Osteoblast (primary cell): Measurements from ENCODE around the gene ZDHHC8. TPM values are rescaled to one million over a fixed set of nuclear protein-coding genes. Genes with fewer than 3 reads are reported as not detected.

ENCODE experiments used
- DNase-seq: peaks from one replicate; pipeline ENCODE4 v3.0.0; 2011; ENCODE audit warnings: low spot score, mixed read lengths; ENCODE audit not compliant: insufficient read length; ENCODE audit errors: missing footprints
- H2AFZ ChIP-seq: 2 replicates; pipeline ENCODE4 v1.6.0; 2011; ENCODE audit warnings: mild to moderate bottlenecking, low read length
- H3K27ac ChIP-seq: 2 replicates; pipeline ENCODE4 v1.5.1; 2011; ENCODE audit warnings: mild to moderate bottlenecking, low read depth, low read length, moderate library complexity
- H3K27me3 ChIP-seq: 2 replicates; pipeline ENCODE4 v1.6.0; 2012; ENCODE audit warnings: mild to moderate bottlenecking, control low read depth, inconsistent platforms, low read length, moderate library complexity; ENCODE audit not compliant: insufficient read depth
- H3K36me3 ChIP-seq: 2 replicates; pipeline ENCODE4 v1.5.1; 2011; ENCODE audit warnings: mild to moderate bottlenecking, low read length, control low read depth, moderate library complexity; ENCODE audit not compliant: insufficient read depth
- H3K4me1 ChIP-seq: 2 replicates; pipeline ENCODE4 v1.5.1; 2011; ENCODE audit warnings: mild to moderate bottlenecking, low read length, control low read depth, moderate library complexity; ENCODE audit not compliant: insufficient read depth
- H3K4me2 ChIP-seq: 2 replicates; pipeline ENCODE4 v1.6.0; 2011; ENCODE audit warnings: mild to moderate bottlenecking, low read length; ENCODE audit not compliant: insufficient read depth
- H3K4me3 ChIP-seq: fragments of 200-600 bp; sonication (generic); 3 replicates; pipeline ENCODE4 v1.5.1; 2012; ENCODE audit warnings: mild to moderate bottlenecking, low read length, inconsistent platforms; ENCODE audit not compliant: insufficient read depth
- H3K79me2 ChIP-seq: 2 replicates; pipeline ENCODE4 v1.6.0; 2012; ENCODE audit warnings: mild to moderate bottlenecking, low read length, control low read depth, inconsistent platforms; ENCODE audit not compliant: insufficient read depth
- H3K9me3 ChIP-seq: 2 replicates; pipeline ENCODE4 v1.5.1; 2011; ENCODE audit warnings: low read depth, low read length, control low read depth
- H4K20me1 ChIP-seq: 2 replicates; pipeline ENCODE4 v1.6.0; 2012; ENCODE audit warnings: mild to moderate bottlenecking, low read length, control low read depth; ENCODE audit not compliant: insufficient read depth
- total RNA-seq: library from RNA; depleted of rRNA; stranded (reverse); fragments of >200 nt; gene quantifications from 2 replicates; pipeline ENCODE4 v1.2.3, GENCODE V29; 2012
- TF ChIP-seq, protein P1 (sequence below): IDR thresholded peaks from 2 replicates; pipeline ENCODE4 v1.5.1; 2011; ENCODE audit warnings: mild to moderate bottlenecking, low read depth, low read length, moderate library complexity; ENCODE audit errors: extremely low read depth

The ZDHHC8 gene
- total RNA-seq, 1 donor: 9.8 TPM

DNA sequence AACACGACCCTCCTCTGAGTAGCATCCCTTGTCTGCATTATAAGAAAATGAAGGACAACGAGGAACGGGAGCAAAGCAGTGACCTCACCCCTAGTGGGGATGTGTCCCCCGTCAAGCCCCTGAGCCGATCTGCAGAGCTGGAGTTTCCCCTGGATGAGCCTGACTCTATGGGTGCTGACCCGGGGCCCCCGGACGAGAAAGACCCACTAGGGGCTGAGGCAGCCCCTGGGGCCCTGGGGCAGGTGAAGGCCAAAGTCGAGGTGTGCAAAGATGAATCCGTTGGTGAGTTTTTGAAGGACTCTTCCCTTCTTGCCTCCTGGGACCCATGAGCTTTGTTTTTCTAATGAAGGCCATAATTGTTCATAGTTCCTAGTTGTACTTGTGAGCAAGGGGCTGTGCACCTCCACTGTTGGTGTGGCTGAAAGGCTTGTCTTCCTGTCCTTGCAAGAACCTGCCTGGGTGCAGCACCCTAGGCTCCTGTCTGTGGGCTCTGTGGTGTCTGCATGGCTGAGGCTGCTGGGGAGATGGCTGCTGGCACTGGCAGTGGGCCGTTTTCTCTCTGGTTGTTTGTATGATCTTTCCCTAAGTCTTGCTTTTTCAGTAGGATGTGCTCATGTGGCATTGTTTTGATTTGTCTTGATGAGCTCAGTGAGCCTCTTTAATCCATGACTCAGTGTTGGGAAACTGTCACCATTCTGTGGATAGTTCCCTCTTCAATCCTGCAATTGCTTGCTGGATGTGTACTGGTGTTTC is 41.5 kb upstream of the ZDHHC8 start:
- peaks cover 8% of the 10 kb centered on the region for H3K4me1 ChIP-seq
- H3K27ac ChIP-seq: peak overlapping the region; percentile 3
- no peak overlapping the region for H2AFZ ChIP-seq
- no peaks in the 10 kb centered on the region for H3K27me3 ChIP-seq
- no peak overlapping the region for H3K4me3 ChIP-seq
- peaks cover 85% of the 10 kb centered on the region for H3K79me2 ChIP-seq
- no peak overlapping the region for H3K4me2 ChIP-seq
- H4K20me1 ChIP-seq: peaks cover 30% of the 10 kb centered on the region
- H3K36me3 ChIP-seq: peaks cover 94% of the 10 kb centered on the region
- peak; percentile 98 for DNase-seq
- TF ChIP-seq, protein P1, sequence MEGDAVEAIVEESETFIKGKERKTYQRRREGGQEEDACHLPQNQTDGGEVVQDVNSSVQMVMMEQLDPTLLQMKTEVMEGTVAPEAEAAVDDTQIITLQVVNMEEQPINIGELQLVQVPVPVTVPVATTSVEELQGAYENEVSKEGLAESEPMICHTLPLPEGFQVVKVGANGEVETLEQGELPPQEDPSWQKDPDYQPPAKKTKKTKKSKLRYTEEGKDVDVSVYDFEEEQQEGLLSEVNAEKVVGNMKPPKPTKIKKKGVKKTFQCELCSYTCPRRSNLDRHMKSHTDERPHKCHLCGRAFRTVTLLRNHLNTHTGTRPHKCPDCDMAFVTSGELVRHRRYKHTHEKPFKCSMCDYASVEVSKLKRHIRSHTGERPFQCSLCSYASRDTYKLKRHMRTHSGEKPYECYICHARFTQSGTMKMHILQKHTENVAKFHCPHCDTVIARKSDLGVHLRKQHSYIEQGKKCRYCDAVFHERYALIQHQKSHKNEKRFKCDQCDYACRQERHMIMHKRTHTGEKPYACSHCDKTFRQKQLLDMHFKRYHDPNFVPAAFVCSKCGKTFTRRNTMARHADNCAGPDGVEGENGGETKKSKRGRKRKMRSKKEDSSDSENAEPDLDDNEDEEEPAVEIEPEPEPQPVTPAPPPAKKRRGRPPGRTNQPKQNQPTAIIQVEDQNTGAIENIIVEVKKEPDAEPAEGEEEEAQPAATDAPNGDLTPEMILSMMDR: no peak
- H3K9me3 ChIP-seq: no peaks in the 10 kb centered on the region

DNA sequence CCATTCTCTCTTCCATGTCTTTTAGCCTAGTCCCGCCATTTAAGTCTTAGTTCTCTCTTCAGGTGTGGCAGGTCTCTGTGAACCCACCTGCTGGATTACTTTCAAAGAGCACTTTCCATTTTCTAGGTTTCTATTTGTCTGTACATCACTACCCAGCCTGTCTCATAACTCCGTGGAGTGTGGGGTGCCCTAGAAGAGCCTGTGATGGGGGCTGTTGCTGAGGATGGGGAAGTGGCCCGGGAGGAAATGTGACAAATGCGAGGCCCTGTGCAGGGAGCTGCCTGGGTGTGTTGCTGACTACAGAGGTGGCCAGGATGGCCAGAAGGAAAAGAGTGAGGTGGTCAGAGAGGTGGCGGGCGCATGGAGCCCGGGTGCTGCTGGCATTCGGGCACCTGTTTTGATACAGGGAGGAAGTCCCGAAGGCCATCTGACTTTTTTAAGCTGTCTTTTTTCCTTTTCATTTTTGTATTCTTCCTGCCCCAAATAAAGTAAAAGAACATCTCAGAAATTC is 40.8 kb upstream of the ZDHHC8 start:
- Histone ChIP-seq H2AFZ (no peak overlapping the region), H3K9me3 (no peaks in the 10 kb centered on the region), H3K79me2 (peaks cover 84% of the 10 kb centered on the region), H3K27me3 (no peaks in the 10 kb centered on the region), H3K36me3 (peaks cover 97% of the 10 kb centered on the region), H3K4me3 (no peak overlapping the region), H3K4me2 (no peak overlapping the region), H4K20me1 (peaks cover 24% of the 10 kb centered on the region), H3K4me1 (peaks cover 8% of the 10 kb centered on the region), H3K27ac (no peak overlapping the region)
- TF ChIP-seq, protein P1: no peak
- DNase-seq: peak; percentile 79

DNA sequence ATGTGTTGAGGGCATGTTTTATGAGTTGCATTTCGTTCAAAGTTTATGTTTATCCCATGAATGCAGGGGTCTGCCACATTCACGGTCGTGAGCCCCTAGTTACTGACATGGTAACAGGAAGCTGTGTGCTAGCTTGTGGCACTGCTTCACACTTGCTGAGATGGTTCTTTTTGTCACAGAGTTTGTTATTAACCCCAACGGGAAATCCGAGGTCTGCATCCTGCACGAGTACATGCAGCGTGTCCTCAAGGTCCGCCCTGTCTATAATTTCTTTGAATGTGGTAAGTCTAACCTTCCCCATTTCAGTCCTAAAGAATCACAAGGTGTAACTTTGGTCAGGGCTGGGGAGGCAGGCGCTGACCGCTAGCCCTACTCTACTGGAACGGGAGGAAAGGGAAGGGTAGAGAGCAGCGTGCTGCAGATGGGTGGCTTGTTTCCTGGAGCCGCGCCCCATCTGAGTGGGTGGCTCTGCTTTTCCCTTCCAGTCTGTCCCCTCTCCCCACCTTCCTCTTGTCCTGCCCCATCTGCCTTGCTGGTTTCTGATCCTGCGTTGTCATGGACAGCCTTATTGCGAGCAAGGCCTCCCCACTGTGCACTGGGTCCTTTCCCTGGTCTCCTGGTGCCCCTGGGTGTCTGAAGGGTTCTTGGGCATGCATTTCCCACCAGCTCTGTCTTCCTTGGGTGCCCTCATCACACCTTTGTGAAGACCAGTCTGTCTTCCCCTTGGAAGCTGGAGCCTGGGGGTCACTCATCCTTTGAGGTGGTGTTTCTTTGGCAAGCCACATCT is 39.7 kb upstream of the ZDHHC8 start:
- Histone ChIP-seq H3K4me2 (no peak overlapping the region), H4K20me1 (peaks cover 15% of the 10 kb centered on the region), H3K27ac (no peak overlapping the region), H2AFZ (no peak overlapping the region), H3K36me3 (peaks cover 97% of the 10 kb centered on the region), H3K9me3 (no peaks in the 10 kb centered on the region), H3K4me1 (peaks cover 8% of the 10 kb centered on the region), H3K4me3 (no peak overlapping the region), H3K79me2 (peaks cover 82% of the 10 kb centered on the region), H3K27me3 (no peaks in the 10 kb centered on the region)
- DNase-seq: no peak
- TF ChIP-seq, protein P1: no peak

DNA sequence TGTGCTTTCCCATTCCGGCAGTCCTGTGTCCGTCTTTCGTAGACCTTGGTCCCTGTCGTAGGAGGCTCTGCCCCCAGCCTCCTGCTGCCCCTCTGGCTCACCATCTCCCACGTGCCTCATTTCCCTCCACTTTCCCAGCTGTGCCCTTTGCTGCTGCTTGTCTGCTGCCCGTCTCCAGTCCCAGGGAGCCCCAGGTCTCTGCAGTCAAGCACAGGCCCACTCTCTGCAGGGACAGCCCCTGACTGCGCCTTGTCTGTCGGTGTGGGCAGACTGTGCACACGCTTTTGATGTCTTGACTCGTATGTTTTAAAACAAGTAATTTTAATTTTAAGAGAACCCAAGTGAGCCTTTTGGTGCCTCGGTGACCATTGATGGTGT is 39.1 kb upstream of the ZDHHC8 start:
- Histone ChIP-seq H2AFZ (no peak overlapping the region), H3K4me1 (peaks cover 8% of the 10 kb centered on the region), H3K27ac (no peak overlapping the region), H3K9me3 (no peaks in the 10 kb centered on the region), H3K79me2 (peaks cover 82% of the 10 kb centered on the region), H4K20me1 (peaks cover 17% of the 10 kb centered on the region), H3K4me2 (no peak overlapping the region), H3K27me3 (no peaks in the 10 kb centered on the region), H3K36me3 (peaks cover 96% of the 10 kb centered on the region), H3K4me3 (no peak overlapping the region)
- DNase-seq: peak; percentile 51
- TF ChIP-seq, protein P1: no peak
